ENCODE data around the gene C2orf66.

DNA sequence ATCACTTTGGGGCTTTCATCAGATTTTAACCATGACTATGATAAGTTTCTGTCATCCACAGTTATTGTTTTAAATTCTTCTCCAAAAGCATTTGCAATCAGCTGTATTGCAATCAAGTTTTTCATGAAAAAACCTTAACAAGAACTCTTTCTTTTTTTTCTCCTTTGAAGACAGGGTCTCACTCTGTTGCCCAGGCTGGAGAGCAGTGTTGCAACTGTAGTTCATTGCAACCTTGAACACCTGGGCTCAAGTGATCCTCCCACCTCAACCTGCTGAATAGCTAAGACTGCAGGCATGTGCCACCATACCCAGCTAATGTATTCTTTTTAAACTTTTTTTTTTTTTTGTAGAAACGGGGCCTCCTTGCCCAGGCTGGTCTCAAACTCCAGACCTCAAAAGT lies 45.5 kb upstream of the C2orf66 start:
- TF ChIP-seq, protein P1, sequence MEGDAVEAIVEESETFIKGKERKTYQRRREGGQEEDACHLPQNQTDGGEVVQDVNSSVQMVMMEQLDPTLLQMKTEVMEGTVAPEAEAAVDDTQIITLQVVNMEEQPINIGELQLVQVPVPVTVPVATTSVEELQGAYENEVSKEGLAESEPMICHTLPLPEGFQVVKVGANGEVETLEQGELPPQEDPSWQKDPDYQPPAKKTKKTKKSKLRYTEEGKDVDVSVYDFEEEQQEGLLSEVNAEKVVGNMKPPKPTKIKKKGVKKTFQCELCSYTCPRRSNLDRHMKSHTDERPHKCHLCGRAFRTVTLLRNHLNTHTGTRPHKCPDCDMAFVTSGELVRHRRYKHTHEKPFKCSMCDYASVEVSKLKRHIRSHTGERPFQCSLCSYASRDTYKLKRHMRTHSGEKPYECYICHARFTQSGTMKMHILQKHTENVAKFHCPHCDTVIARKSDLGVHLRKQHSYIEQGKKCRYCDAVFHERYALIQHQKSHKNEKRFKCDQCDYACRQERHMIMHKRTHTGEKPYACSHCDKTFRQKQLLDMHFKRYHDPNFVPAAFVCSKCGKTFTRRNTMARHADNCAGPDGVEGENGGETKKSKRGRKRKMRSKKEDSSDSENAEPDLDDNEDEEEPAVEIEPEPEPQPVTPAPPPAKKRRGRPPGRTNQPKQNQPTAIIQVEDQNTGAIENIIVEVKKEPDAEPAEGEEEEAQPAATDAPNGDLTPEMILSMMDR (conservative IDR thresholded peaks at IDR 0.05; ENCODE audit: low read depth, low read length) = no peak
- TF ChIP-seq POLR2A (IDR thresholded peaks at IDR 0.05; ENCODE audit: low read depth, low read length) = no peak
- no peak for TF ChIP-seq RAD21 (IDR thresholded peaks at IDR 0.05; ENCODE audit: low read length)
- TF ChIP-seq, protein P2, sequence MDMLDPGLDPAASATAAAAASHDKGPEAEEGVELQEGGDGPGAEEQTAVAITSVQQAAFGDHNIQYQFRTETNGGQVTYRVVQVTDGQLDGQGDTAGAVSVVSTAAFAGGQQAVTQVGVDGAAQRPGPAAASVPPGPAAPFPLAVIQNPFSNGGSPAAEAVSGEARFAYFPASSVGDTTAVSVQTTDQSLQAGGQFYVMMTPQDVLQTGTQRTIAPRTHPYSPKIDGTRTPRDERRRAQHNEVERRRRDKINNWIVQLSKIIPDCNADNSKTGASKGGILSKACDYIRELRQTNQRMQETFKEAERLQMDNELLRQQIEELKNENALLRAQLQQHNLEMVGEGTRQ (IDR thresholded peaks at IDR 0.05; ENCODE audit: low read depth, low read length) = no peak
- no peak for TF ChIP-seq MXI1 (IDR thresholded peaks at IDR 0.05; ENCODE audit: borderline replicate concordance, low read depth, low read length)
- TF ChIP-seq FOS (IDR thresholded peaks at IDR 0.05; ENCODE audit: low read depth, low read length) = no peak
- no peak for TF ChIP-seq BHLHE40 (IDR thresholded peaks at IDR 0.05; ENCODE audit: low read depth, low read length)
- TF ChIP-seq SMC3 (IDR thresholded peaks at IDR 0.05; ENCODE audit: low read depth, low read length) = no peak
- no peak for TF ChIP-seq CEBPB (IDR thresholded peaks at IDR 0.05; ENCODE audit: low read depth, low read length)
- no peak for TF ChIP-seq MAFK (IDR thresholded peaks at IDR 0.05; ENCODE audit: low read depth, low read length)
- TF ChIP-seq, protein P3, sequence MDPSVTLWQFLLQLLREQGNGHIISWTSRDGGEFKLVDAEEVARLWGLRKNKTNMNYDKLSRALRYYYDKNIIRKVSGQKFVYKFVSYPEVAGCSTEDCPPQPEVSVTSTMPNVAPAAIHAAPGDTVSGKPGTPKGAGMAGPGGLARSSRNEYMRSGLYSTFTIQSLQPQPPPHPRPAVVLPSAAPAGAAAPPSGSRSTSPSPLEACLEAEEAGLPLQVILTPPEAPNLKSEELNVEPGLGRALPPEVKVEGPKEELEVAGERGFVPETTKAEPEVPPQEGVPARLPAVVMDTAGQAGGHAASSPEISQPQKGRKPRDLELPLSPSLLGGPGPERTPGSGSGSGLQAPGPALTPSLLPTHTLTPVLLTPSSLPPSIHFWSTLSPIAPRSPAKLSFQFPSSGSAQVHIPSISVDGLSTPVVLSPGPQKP (IDR thresholded peaks at IDR 0.05; ENCODE audit: borderline replicate concordance, low read depth, low read length) = no peak
- TF ChIP-seq RCOR1 (IDR thresholded peaks at IDR 0.05; ENCODE audit: insufficient replicate concordance, low read length) = no peak

Data from IMR-90 (cell line).